ENCODE measurements around the gene ARHGAP22.

The ARHGAP22 gene

GRCh38 chr10:48616436-48616835 is 11.6 kb upstream of the ARHGAP22 start:
- Histone ChIP-seq H3K4me1 (peaks cover 0 to 70% (median 16%) of the 10 kb centered on the region in 10 experiments; a peak in 14 of 20 replicates), H3K9ac (no peak overlapping the region), H4K20me1 (no peaks in the 10 kb centered on the region), H3K9me3 (replicated peaks in 1 of 11) (peaks cover 3 to 39% (median 13%) of the 10 kb centered on the region in 11 experiments; a peak in 13 of 22 replicates), H3K4me3 (no peak overlapping the region), H3K27ac (0 out of 22 replicates have a peak overlapping the region, but pooled peaks of 1 of the 11 experiments have one; percentile 19), H3K27me3 (no peaks in the 10 kb centered on the region), H3K36me3 (0 out of 22 replicates have a peak, but pooled peaks cover 0 to 3% (median 0%) of the 10 kb centered on the region in 11 experiments), H3K4me2 (0 out of 22 replicates have a peak overlapping the region, but pooled peaks of 1 of the 11 experiments have one; percentile 3)
- no peak for TF ChIP-seq Cebpa-rat (IDR thresholded peaks at IDR 0.05)

- H3K4me2 ChIP-seq = peak overlapping the region in 5 of 11 experiments; percentile 11 to 90 (median 79); a peak in 9 of 22 replicates
- no peaks in the 10 kb centered on the region for H4K20me1 ChIP-seq
- 0 out of 22 replicates have a peak, but pooled peaks cover 0 to 3% (median 0%) of the 10 kb centered on the region in 11 experiments for H3K36me3 ChIP-seq
- H3K9me3 ChIP-seq (replicated peaks in 1 of 11) = peaks cover 0 to 33% (median 12%) of the 10 kb centered on the region in 11 experiments; a peak in 11 of 22 replicates
- H3K4me3 ChIP-seq = no peak overlapping the region; a peak in 2 of 20 replicates
- H3K27me3 ChIP-seq = no peaks in the 10 kb centered on the region
- TF ChIP-seq Cebpa-rat (IDR thresholded peaks at IDR 0.05) = no peak
- peak overlapping the region in 3 of 11 experiments; percentile 30 to 87 (median 77); a peak in 6 of 22 replicates for H3K27ac ChIP-seq
- peaks cover 0 to 75% (median 30%) of the 10 kb centered on the region in 10 experiments; a peak in 14 of 20 replicates for H3K4me1 ChIP-seq
- peak overlapping the region in 3 of 11 experiments; percentile 3 to 53 (median 43); a peak in 4 of 22 replicates for H3K9ac ChIP-seq
Measured at GRCh38 chr10:48614481-48615390, 9.9 kb upstream of the ARHGAP22 start.

- H3K4me1 ChIP-seq = peaks cover 0 to 84% (median 46%) of the 10 kb centered on the region in 10 experiments; a peak in 18 of 20 replicates
- H3K27ac ChIP-seq = peak overlapping the region in 6 of 11 experiments; percentile 27 to 87 (median 44); a peak in 10 of 22 replicates
- peak overlapping the region in 2 of 11 experiments; percentile 26 to 53; a peak in 2 of 22 replicates for H3K9ac ChIP-seq
- H3K4me3 ChIP-seq = no peak overlapping the region
- H3K4me2 ChIP-seq = peak overlapping the region in 8 of 11 experiments; percentile 5 to 90 (median 72); a peak in 14 of 22 replicates
- H3K9me3 ChIP-seq (replicated peaks in 1 of 11) = peaks cover 0 to 33% (median 12%) of the 10 kb centered on the region in 11 experiments; a peak in 11 of 22 replicates
- no peaks in the 10 kb centered on the region for H3K27me3 ChIP-seq
- no peaks in the 10 kb centered on the region for H4K20me1 ChIP-seq
- H3K36me3 ChIP-seq = 0 out of 22 replicates have a peak, but pooled peaks cover 0 to 3% (median 0%) of the 10 kb centered on the region in 11 experiments
- TF ChIP-seq Cebpa-rat (IDR thresholded peaks at IDR 0.05) = no peak
Measured at GRCh38 chr10:48613016-48613415, 8.1 kb upstream of the ARHGAP22 start.

GRCh38 chr10:48612236-48612943 is 7.5 kb upstream of the ARHGAP22 start:
- Histone ChIP-seq H3K27me3 (no peaks in the 10 kb centered on the region), H3K9me3 (replicated peaks in 1 of 11) (peaks cover 0 to 33% (median 12%) of the 10 kb centered on the region in 11 experiments; a peak in 11 of 22 replicates), H3K4me2 (peak overlapping the region in 8 of 11 experiments; percentile 5 to 90 (median 72); a peak in 14 of 22 replicates), H3K9ac (peak overlapping the region in 3 of 11 experiments; percentile 1 to 53 (median 26); a peak in 3 of 22 replicates), H4K20me1 (no peaks in the 10 kb centered on the region), H3K4me3 (no peak overlapping the region), H3K36me3 (0 out of 22 replicates have a peak, but pooled peaks cover 0 to 3% (median 0%) of the 10 kb centered on the region in 11 experiments), H3K27ac (peak overlapping the region in 6 of 11 experiments; percentile 27 to 87 (median 44); a peak in 10 of 22 replicates), H3K4me1 (peaks cover 6 to 91% (median 52%) of the 10 kb centered on the region in 10 experiments)
- no peak for TF ChIP-seq Cebpa-rat (IDR thresholded peaks at IDR 0.05)

GRCh38 chr10:48611133-48611532 is 6.3 kb upstream of the ARHGAP22 start:
- Histone ChIP-seq H3K27ac (peak overlapping the region in 9 of 11 experiments; percentile 4 to 68 (median 26); a peak in 8 of 22 replicates), H3K4me3 (no peak overlapping the region), H3K4me1 (peaks cover 19 to 98% (median 65%) of the 10 kb centered on the region in 10 experiments), H3K27me3 (peaks cover 0 to under 1% (median 0%) of the 10 kb centered on the region in 11 experiments; a peak in 1 of 22 replicates), H3K9ac (peak overlapping the region in 2 of 11 experiments; percentile 26 to 31; a peak in 3 of 22 replicates), H4K20me1 (no peaks in the 10 kb centered on the region), H3K9me3 (replicated peaks in 1 of 11) (peaks cover 0 to 28% (median 10%) of the 10 kb centered on the region in 11 experiments; a peak in 11 of 22 replicates), H3K36me3 (0 out of 22 replicates have a peak, but pooled peaks cover 0 to 3% (median 0%) of the 10 kb centered on the region in 11 experiments), H3K4me2 (peak overlapping the region in 6 of 11 experiments; percentile 81 to 96 (median 90); a peak in 11 of 22 replicates)
- no peak for TF ChIP-seq Cebpa-rat (IDR thresholded peaks at IDR 0.05)

GRCh38 chr10:48610585-48611093 is 5.8 kb upstream of the ARHGAP22 start:
- Histone ChIP-seq H3K4me2 (peak overlapping the region in 6 of 11 experiments; percentile 81 to 96 (median 90); a peak in 11 of 22 replicates), H3K36me3 (0 out of 22 replicates have a peak, but pooled peaks cover 0 to 3% (median 0%) of the 10 kb centered on the region in 11 experiments), H3K9me3 (replicated peaks in 1 of 11) (peaks cover 0 to 23% (median 6%) of the 10 kb centered on the region in 11 experiments; a peak in 8 of 22 replicates), H3K4me1 (peaks cover 21 to 98% (median 70%) of the 10 kb centered on the region in 10 experiments), H3K9ac (peak overlapping the region in 2 of 11 experiments; percentile 26 to 31; a peak in 3 of 22 replicates), H4K20me1 (no peaks in the 10 kb centered on the region), H3K4me3 (no peak overlapping the region), H3K27me3 (peaks cover 0 to 5% (median 0%) of the 10 kb centered on the region in 11 experiments; a peak in 4 of 22 replicates), H3K27ac (peak overlapping the region in 8 of 11 experiments; percentile 11 to 92 (median 32); a peak in 9 of 22 replicates)
- no peak for TF ChIP-seq Cebpa-rat (IDR thresholded peaks at IDR 0.05)

- Histone ChIP-seq H3K9me3 (replicated peaks in 1 of 11) (peaks cover 0 to 17% (median 5%) of the 10 kb centered on the region in 11 experiments; a peak in 8 of 22 replicates), H3K9ac (no peak overlapping the region), H3K4me3 (no peak overlapping the region), H3K4me1 (peaks cover 21 to 99% (median 76%) of the 10 kb centered on the region in 10 experiments), H3K4me2 (peak overlapping the region in 6 of 11 experiments; percentile 81 to 96 (median 90); a peak in 10 of 22 replicates), H4K20me1 (no peaks in the 10 kb centered on the region), H3K27me3 (peaks cover 0 to 11% (median 0%) of the 10 kb centered on the region in 11 experiments; a peak in 6 of 22 replicates), H3K27ac (peak overlapping the region in 6 of 11 experiments; percentile 12 to 92 (median 31); a peak in 11 of 22 replicates), H3K36me3 (0 out of 22 replicates have a peak, but pooled peaks cover 0 to 3% (median 0%) of the 10 kb centered on the region in 11 experiments)
- no peak for TF ChIP-seq Cebpa-rat (IDR thresholded peaks at IDR 0.05)
Measured at GRCh38 chr10:48609899-48610584, 5.2 kb upstream of the ARHGAP22 start.
